A549 (cell line): ENCODE data around the gene PTGR1. TPM values are rescaled to one million over a fixed set of nuclear protein-coding genes. Genes with fewer than 3 reads are reported as not detected.
A peak's percentile ranks its signal among the peaks of the same experiment; 100 is the strongest.

Source experiments
- ATAC-seq, 2 experiments: fragments of 200-7000 bp in 1 of 2; fragments of >200 bp in 1 of 2; cut with Nextera tagmentation in 1 of 2; cut with Tn5 transposase in 1 of 2; 3 replicates each; pipeline versions ENCODE4 v1.8.0 to v1.9.1; 2018 to 2020; ENCODE audit warnings: mild to moderate bottlenecking in 1 of 2, moderate library complexity in 1 of 2
- CTCF ChIA-PET: fragments of 300-600 bp; sonication (Branson Sonifier 250); formaldehyde crosslinking; extraction: SDS; loops from one replicate; lab custom pipeline; 2021; ENCODE audit warnings: antibody characterized with exemption, inconsistent platforms; lab: Yijun Ruan, JAX
- POLR2A ChIA-PET: fragments of 350-600 bp; formaldehyde crosslinking; extraction: SDS; loops from one replicate; lab custom pipeline; 2021; ENCODE audit warnings: antibody characterized with exemption, inconsistent platforms; lab: Yijun Ruan, JAX
- DNase-seq, 2 experiments: peaks; one replicate each; pipeline versions ENCODE4 v3.0.0 to v3.0.0-alpha.2; 2011 to 2016; ENCODE audit warnings: low read depth in 1 of 2, low spot score in 1 of 2
- FAIRE-seq: peaks from 2 replicates; lab custom pipeline; 2011; peaks lifted over from hg19 to GRCh38; lab: Jason Lieb, UNC
- H3K27ac ChIP-seq, 2 experiments: fragments of >200 bp; sonication (Bioruptor Twin); formaldehyde crosslinking; 3 replicates each; pipeline ENCODE4 v1.5.1; 2016 to 2017
- H3K4me1 ChIP-seq: fragments of >200 bp; sonication (Bioruptor Twin); formaldehyde crosslinking; 3 replicates; pipeline ENCODE4 v1.6.1; 2016
- H3K4me2 ChIP-seq: fragments of >200 bp; sonication (Bioruptor Twin); formaldehyde crosslinking; 3 replicates; pipeline ENCODE4 v1.6.1; 2016
- H3K4me3 ChIP-seq: fragments of >200 bp; sonication (Bioruptor Twin); formaldehyde crosslinking; 3 replicates; pipeline ENCODE4 v1.5.1; 2016
- H3K9me3 ChIP-seq: fragments of >200 bp; sonication (Bioruptor Twin); formaldehyde crosslinking; 3 replicates; pipeline ENCODE4 v1.6.1; 2016
- CEBPB ChIP-seq, 2 experiments: fragments of >200 bp in 1 of 2; sonication (Bioruptor Twin) in 1 of 2; formaldehyde crosslinking in 1 of 2; IDR thresholded peaks; 2 replicates each; pipeline ENCODE4 v1.6.1; 2012 to 2016
- CHD2 ChIP-seq: fragments of 150-350 bp; IDR thresholded peaks from 2 replicates; pipeline ENCODE4 v1.6.1; 2014; ENCODE audit warnings: low read length; ENCODE audit not compliant: partially characterized antibody
- EHMT2 ChIP-seq: fragments of 200-600 bp; sonication (generic); IDR thresholded peaks from 2 replicates; pipeline ENCODE4 v1.6.1; 2016; ENCODE audit warnings: antibody characterized with exemption, low read depth, mild to moderate bottlenecking, moderate library complexity
- FOXS1 ChIP-seq: fragments of 250-450 bp; sonication (Bioruptor Pico); IDR thresholded peaks from 2 replicates; pipeline ENCODE4 v1.5.0; 2020; ENCODE audit warnings: mild to moderate bottlenecking, moderate library complexity
- HDAC2 ChIP-seq: fragments of 200-600 bp; sonication (generic); IDR thresholded peaks from 2 replicates; pipeline ENCODE4 v1.6.1; 2016
- HOXA7 ChIP-seq: fragments of 250-450 bp; sonication (Bioruptor Pico); IDR thresholded peaks from 2 replicates; pipeline ENCODE4 v1.5.0; 2020; ENCODE audit warnings: mild to moderate bottlenecking, moderate library complexity
- JUN ChIP-seq, 2 experiments: fragments of >200 bp; sonication (Bioruptor Twin); formaldehyde crosslinking; IDR thresholded peaks; 2 replicates in 1 of 2; 3 replicates in 1 of 2; pipeline ENCODE4 v1.6.1; 2016 to 2017
- KDM1A ChIP-seq: fragments of 200-600 bp; sonication (generic); IDR thresholded peaks from 2 replicates; pipeline ENCODE4 v1.6.1; 2016; ENCODE audit warnings: low read depth, mild to moderate bottlenecking
- NPAS2 ChIP-seq: fragments of 250-450 bp; sonication (Bioruptor Pico); IDR thresholded peaks from 2 replicates; pipeline ENCODE4 v1.8.0; 2022; ENCODE audit warnings: mild to moderate bottlenecking, moderate library complexity, borderline replicate concordance
- RAD21 ChIP-seq, 2 experiments: fragments of >200 bp in 1 of 2; sonication (Bioruptor Twin) in 1 of 2; formaldehyde crosslinking in 1 of 2; IDR thresholded peaks in 1 of 2; conservative IDR thresholded peaks in 1 of 2; 2 replicates in 1 of 2; 3 replicates in 1 of 2; pipeline ENCODE4 v1.6.1; 2012 to 2018; ENCODE audit warnings: inconsistent platforms in 1 of 2
- RFX5 ChIP-seq: fragments of 450-650 bp; IDR thresholded peaks from 2 replicates; pipeline ENCODE4 v1.7.1; 2014; ENCODE audit warnings: antibody characterized with exemption, mild to moderate bottlenecking, moderate library complexity
- SREBF2 ChIP-seq: fragments of 450-650 bp; IDR thresholded peaks from 2 replicates; pipeline ENCODE4 v1.6.1; 2014; ENCODE audit warnings: mild to moderate bottlenecking, moderate library complexity
- ZFP36 ChIP-seq: fragments of 450-650 bp; IDR thresholded peaks from 2 replicates; pipeline ENCODE4 v1.6.1; 2014; ENCODE audit warnings: borderline replicate concordance; ENCODE audit not compliant: partially characterized antibody
- ZNF302 ChIP-seq: fragments of 250-450 bp; sonication (Bioruptor Pico); IDR thresholded peaks from 2 replicates; pipeline ENCODE4 v1.9.0; 2021; ENCODE audit warnings: inconsistent platforms, mild to moderate bottlenecking, moderate library complexity
- ZSCAN20 ChIP-seq: fragments of 250-450 bp; sonication (Bioruptor Pico); IDR thresholded peaks from 2 replicates; pipeline ENCODE4 v1.8.0; 2022; ENCODE audit warnings: mild to moderate bottlenecking, moderate library complexity
- WGBS: methylation state at CpG from one replicate; pipeline ENCODE4 v1.1.6; 2017; ENCODE audit errors: missing lambda C conversion rate; 5-methylcytosine and 5-hydroxymethylcytosine counted together
- polyA plus RNA-seq, 4 experiments: library from polyadenylated mRNA; depleted of rRNA in 3 of 4; stranded (reverse); fragments of >200 nt; fragmentation: RNase III in 1 of 4; extraction: RNeasy Plus Mini Kit Qiagen cat#74134 plus additional on column Dnase treatment in 1 of 4; gene quantifications; 2 replicates in 3 of 4; 3 replicates in 1 of 4; pipeline ENCODE4 v1.2.3, GENCODE V29; 2011 to 2017
- TF ChIP-seq, protein P1 (sequence below): fragments of 150-350 bp; IDR thresholded peaks from 2 replicates; pipeline ENCODE4 v1.6.1; 2014; ENCODE audit warnings: low read depth, mild to moderate bottlenecking, low read length
- TF ChIP-seq, protein P2 (sequence below): IDR thresholded peaks from 2 replicates; pipeline ENCODE4 v1.6.1; 2012
- TF ChIP-seq, protein P3 (sequence below): IDR thresholded peaks from 2 replicates; pipeline ENCODE4 v1.6.1; 2012; ENCODE audit warnings: low read depth, borderline replicate concordance
- TF ChIP-seq, protein P4 (sequence below): fragments of 250-450 bp; sonication (Bioruptor Pico); IDR thresholded peaks from 2 replicates; pipeline ENCODE4 v1.5.0; 2020; ENCODE audit warnings: low read depth, mild to moderate bottlenecking, moderate library complexity
- TF ChIP-seq, protein P5 (sequence below): fragments of >200 bp; sonication (Bioruptor Twin); formaldehyde crosslinking; IDR thresholded peaks from 3 replicates; pipeline ENCODE4 v1.6.1; 2016

The PTGR1 gene
- polyA plus RNA-seq, 2 of the 4 experiments (the other 2 are of a cell fraction), result 552 to 672 TPM

DNA sequence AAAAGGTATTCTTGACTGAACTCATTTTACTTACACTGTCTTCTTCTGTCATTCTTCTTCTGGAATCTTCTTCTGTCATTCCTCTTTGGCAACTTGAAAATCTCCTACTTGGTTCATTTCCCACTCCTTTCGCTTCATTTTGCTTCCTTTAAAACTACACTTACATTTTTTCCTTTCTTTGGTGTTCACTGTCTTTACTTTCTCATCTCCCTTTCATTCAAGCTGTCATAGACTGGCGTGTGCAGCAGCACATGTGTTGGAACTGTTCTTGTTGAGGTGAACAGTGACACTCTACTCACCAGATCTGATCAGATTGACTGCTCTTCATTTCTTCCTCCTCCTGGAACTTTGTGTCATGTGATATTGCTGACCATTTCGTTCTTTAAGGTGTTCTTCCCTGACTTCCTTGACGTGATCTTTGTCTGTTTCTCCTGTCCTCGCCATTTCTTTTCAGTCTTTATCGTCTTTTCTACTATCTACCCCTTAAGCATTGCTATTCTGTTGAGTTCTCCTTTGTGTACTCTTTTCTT is 38.0 kb upstream of the PTGR1 start:
- ATAC-seq (no peak), DNase-seq (no peak), FAIRE-seq (no peak)
- Histone ChIP-seq H3K4me1 (peaks cover 25% of the 10 kb centered on the region; the same call in 2 of the 3 replicates), H3K27ac (no peak overlapping the region), H3K9me3 (no peaks in the 10 kb centered on the region), H3K4me2 (no peak overlapping the region), H3K4me3 (no peak overlapping the region)
- TF ChIP-seq EHMT2, result no peak
- TF ChIP-seq, protein P1, sequence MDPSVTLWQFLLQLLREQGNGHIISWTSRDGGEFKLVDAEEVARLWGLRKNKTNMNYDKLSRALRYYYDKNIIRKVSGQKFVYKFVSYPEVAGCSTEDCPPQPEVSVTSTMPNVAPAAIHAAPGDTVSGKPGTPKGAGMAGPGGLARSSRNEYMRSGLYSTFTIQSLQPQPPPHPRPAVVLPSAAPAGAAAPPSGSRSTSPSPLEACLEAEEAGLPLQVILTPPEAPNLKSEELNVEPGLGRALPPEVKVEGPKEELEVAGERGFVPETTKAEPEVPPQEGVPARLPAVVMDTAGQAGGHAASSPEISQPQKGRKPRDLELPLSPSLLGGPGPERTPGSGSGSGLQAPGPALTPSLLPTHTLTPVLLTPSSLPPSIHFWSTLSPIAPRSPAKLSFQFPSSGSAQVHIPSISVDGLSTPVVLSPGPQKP, result no peak
- TF ChIP-seq, protein P2, sequence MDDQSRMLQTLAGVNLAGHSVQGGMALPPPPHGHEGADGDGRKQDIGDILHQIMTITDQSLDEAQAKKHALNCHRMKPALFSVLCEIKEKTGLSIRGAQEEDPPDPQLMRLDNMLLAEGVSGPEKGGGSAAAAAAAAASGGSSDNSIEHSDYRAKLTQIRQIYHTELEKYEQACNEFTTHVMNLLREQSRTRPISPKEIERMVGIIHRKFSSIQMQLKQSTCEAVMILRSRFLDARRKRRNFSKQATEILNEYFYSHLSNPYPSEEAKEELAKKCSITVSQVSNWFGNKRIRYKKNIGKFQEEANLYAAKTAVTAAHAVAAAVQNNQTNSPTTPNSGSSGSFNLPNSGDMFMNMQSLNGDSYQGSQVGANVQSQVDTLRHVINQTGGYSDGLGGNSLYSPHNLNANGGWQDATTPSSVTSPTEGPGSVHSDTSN, result no peak
- TF ChIP-seq ZNF302 (CRISPR knock-in tag), result no peak
- TF ChIP-seq, protein P3, sequence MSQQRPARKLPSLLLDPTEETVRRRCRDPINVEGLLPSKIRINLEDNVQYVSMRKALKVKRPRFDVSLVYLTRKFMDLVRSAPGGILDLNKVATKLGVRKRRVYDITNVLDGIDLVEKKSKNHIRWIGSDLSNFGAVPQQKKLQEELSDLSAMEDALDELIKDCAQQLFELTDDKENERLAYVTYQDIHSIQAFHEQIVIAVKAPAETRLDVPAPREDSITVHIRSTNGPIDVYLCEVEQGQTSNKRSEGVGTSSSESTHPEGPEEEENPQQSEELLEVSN, result no peak
- TF ChIP-seq HDAC2, result no peak
- TF ChIP-seq FOXS1 (CRISPR knock-in tag), result no peak
- no peak for TF ChIP-seq CHD2
- TF ChIP-seq, protein P4, sequence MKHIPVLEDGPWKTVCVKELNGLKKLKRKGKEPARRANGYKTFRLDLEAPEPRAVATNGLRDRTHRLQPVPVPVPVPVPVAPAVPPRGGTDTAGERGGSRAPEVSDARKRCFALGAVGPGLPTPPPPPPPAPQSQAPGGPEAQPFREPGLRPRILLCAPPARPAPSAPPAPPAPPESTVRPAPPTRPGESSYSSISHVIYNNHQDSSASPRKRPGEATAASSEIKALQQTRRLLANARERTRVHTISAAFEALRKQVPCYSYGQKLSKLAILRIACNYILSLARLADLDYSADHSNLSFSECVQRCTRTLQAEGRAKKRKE (CRISPR knock-in tag), result no peak
- TF ChIP-seq CEBPB (IDR thresholded peaks at IDR 0.05), result no peak
- TF ChIP-seq RFX5, result no peak
- TF ChIP-seq KDM1A, result no peak
- TF ChIP-seq JUN (IDR thresholded peaks at IDR 0.05), result no peak
- ChIA-PET CTCF (no interaction called here), POLR2A (no interaction called here)
- WGBS, result 68% methylated on average over 6 of the region's 6 CpGs

DNA sequence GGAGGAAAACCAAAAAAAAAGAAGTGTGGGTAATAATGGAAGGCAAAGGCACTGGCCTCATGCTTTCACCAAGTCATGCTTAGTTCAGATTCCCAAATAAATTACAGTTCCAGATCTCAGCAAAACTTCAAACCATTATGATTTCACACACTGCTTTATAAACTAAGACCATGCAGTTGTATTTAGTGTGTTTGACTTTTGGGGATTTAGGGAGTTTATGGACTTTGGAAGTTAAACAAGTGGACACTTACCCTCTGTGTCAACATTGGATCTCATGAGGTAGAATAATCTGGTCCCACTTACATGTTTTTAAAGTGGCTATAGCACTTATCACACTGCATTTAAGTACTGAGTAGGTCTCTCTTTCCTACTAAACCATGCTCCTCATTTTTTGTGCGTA is 35.4 kb upstream of the PTGR1 start:
- no peak for ATAC-seq
- TF ChIP-seq RAD21 (conservative IDR thresholded peaks at IDR 0.05 in 1 of 2, IDR thresholded peaks at IDR 0.05 in 1 of 2) (no peak), SREBF2 (no peak), NPAS2 (no peak), HOXA7 (CRISPR knock-in tag) (no peak), ZFP36 (no peak), FOXS1 (CRISPR knock-in tag) (no peak), ZSCAN20 (no peak)
- TF ChIP-seq, protein P5, sequence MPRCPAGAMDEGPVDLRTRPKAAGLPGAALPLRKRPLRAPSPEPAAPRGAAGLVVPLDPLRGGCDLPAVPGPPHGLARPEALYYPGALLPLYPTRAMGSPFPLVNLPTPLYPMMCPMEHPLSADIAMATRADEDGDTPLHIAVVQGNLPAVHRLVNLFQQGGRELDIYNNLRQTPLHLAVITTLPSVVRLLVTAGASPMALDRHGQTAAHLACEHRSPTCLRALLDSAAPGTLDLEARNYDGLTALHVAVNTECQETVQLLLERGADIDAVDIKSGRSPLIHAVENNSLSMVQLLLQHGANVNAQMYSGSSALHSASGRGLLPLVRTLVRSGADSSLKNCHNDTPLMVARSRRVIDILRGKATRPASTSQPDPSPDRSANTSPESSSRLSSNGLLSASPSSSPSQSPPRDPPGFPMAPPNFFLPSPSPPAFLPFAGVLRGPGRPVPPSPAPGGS, result no peak
- TF ChIP-seq, protein P2, result no peak
- TF ChIP-seq, all 56 proteins: peak for 0
- POLR2A ChIA-PET, result no interaction called here

More for the DNA sequence above, 35.4 kb upstream of the PTGR1 start:
- FAIRE-seq (no peak), DNase-seq (no peak)
- 0 out of 3 replicates have a peak overlapping the region, but pooled peaks have one; percentile 9 for H3K4me2 ChIP-seq
- no peak overlapping the region for H3K27ac ChIP-seq
- CTCF ChIA-PET, result interaction anchor here (1.9 kb wide), 1 partner anchor 37 kb away, joined by 5 read pairs; no protein-coding TSS in a partner anchor
- H3K4me1 ChIP-seq, result peaks cover 34% of the 10 kb centered on the region; the same call in 2 of the 3 replicates
- 0% methylated on average over 1 of the region's 1 CpG for WGBS
- no peak overlapping the region for H3K4me3 ChIP-seq
- H3K9me3 ChIP-seq, result no peaks in the 10 kb centered on the region
